Left renal cortex interstitium (tissue), 4 donors: ENCODE measurements around the gene RERE. TPM values are rescaled to one million over a fixed set of nuclear protein-coding genes. Genes with fewer than 3 reads are reported as not detected.
"Not testable (repeated sequence)": the region's sequence is repeated elsewhere in the genome, so short reads cannot be mapped to it uniquely, and the experiment has no call there.

Experiments used
- DNase-seq, 4 donors: peaks; one replicate each; pipeline ENCODE4 v3.0.0-alpha.2; 2013; ENCODE audit warnings: low read depth in 4 of 4, low spot score in 2 of 4, missing footprints in 1 of 4
- polyA plus RNA-seq, 4 donors: library from polyadenylated mRNA; unstranded; fragments of 120-200 nt; gene quantifications; one replicate each; pipeline ENCODE4 v1.2.1, GENCODE V29; 2013; ENCODE audit not compliant: insufficient read length in 4 of 4

RERE gene
- polyA plus RNA-seq, 4 donors, result 118 to 175 (median 139) TPM

GRCh38 chr1:8763888-8764287 is 53.6 kb downstream of the RERE start:
- DNase-seq, result no peak

- DNase-seq, result no peak
These were observed 62.4 kb downstream of the RERE start for GRCh38 chr1:8754993-8755392.

- DNase-seq, result no peak
These were observed 63.2 kb downstream of the RERE start for GRCh38 chr1:8754247-8754650.

- DNase-seq, result no peak
These were observed 63.7 kb downstream of the RERE start for GRCh38 chr1:8753736-8754135.

- DNase-seq, result no peak
These were observed 64.3 kb downstream of the RERE start for GRCh38 chr1:8752921-8753713.

GRCh38 chr1:8752411-8752810 is 65.0 kb downstream of the RERE start:
- DNase-seq, result no peak

- no peak for DNase-seq
These were observed 65.5 kb downstream of the RERE start for GRCh38 chr1:8751984-8752383.

- DNase-seq, result no peak
These were observed 69.3 kb downstream of the RERE start for GRCh38 chr1:8747879-8748825.

GRCh38 chr1:8746554-8746953 is 70.9 kb downstream of the RERE start:
- no peak for DNase-seq

- no peak for DNase-seq
These were observed 71.6 kb downstream of the RERE start for GRCh38 chr1:8745749-8746390.

GRCh38 chr1:8745346-8745745 is 72.1 kb downstream of the RERE start:
- DNase-seq, result no peak

- DNase-seq, result no peak
These were observed 75.2 kb downstream of the RERE start for GRCh38 chr1:8742022-8742924.

- DNase-seq, result no peak
These were observed 77.4 kb downstream of the RERE start for GRCh38 chr1:8740034-8740449.

GRCh38 chr1:8739377-8739776 is 78.1 kb downstream of the RERE start:
- no peak for DNase-seq

GRCh38 chr1:8736927-8737326 is 80.5 kb downstream of the RERE start:
- DNase-seq, result no peak

GRCh38 chr1:8733484-8733883 is 84.0 kb downstream of the RERE start:
- DNase-seq, result no peak

- DNase-seq, result no peak
These were observed 86.3 kb downstream of the RERE start for GRCh38 chr1:8731162-8731561.

GRCh38 chr1:8728464-8728863 is 89.0 kb downstream of the RERE start:
- DNase-seq, result no peak

GRCh38 chr1:8727809-8728213 is 89.6 kb downstream of the RERE start:
- no peak for DNase-seq

GRCh38 chr1:8727316-8727715 is 90.1 kb downstream of the RERE start:
- not testable (repeated sequence) for DNase-seq
